RWPE1 (cell line): ENCODE measurements around the gene PEMT.

Experiments used
- CTCF ChIA-PET: fragments of 350-600 bp; sonication (Branson Sonifier 250); formaldehyde crosslinking; extraction: SDS; loops from one replicate; lab custom pipeline; 2021; lab: Yijun Ruan, JAX
- POLR2A ChIA-PET: fragments of 400-600 bp; formaldehyde crosslinking; extraction: SDS; loops from one replicate; lab custom pipeline; 2020; ENCODE audit warnings: antibody characterized with exemption; ENCODE audit not compliant: low non-redundant PET; lab: Yijun Ruan, JAX
- DNase-seq: peaks from one replicate; pipeline ENCODE4 v3.0.0; 2012; ENCODE audit warnings: low spot score
- H3K27ac ChIP-seq: fragments of 450-650 bp; 2 replicates; pipeline ENCODE4 v1.5.1; 2017
- CTCF ChIP-seq: fragments of 450-650 bp; conservative IDR thresholded peaks from 2 replicates; pipeline ENCODE4 v1.5.1; 2017; ENCODE audit warnings: low read depth, mild to moderate bottlenecking

PEMT gene

GRCh38 chr17:17498606-17499301, 92.8 kb downstream of the PEMT start:
- POLR2A ChIA-PET, result no interaction called here
- no peak for TF ChIP-seq CTCF
- CTCF ChIA-PET, result no interaction called here

GRCh38 chr17:17497845-17498520, 93.5 kb downstream of the PEMT start:
- POLR2A ChIA-PET, result no interaction called here
- CTCF ChIA-PET, result interaction anchor here (1.1 to 3.0 kb wide), 5 partner anchors 29 to 146 kb away, joined by 3 to 26 read pairs (median 7); no protein-coding TSS in a partner anchor
- no peak for TF ChIP-seq CTCF
- no peak overlapping the region for H3K27ac ChIP-seq
- no peak for DNase-seq

More at GRCh38 chr17:17498606-17499301, 92.8 kb downstream of the PEMT start:
- no peak for DNase-seq
- no peak overlapping the region for H3K27ac ChIP-seq

- peak; percentile 56 for TF ChIP-seq CTCF
- DNase-seq, result no peak
- ChIA-PET CTCF (interaction anchor here (0.5 to 3.0 kb wide), 16 partner anchors 9 to 182 kb away, joined by 3 to 26 read pairs (median 4); no protein-coding TSS in a partner anchor), POLR2A (interaction anchor here (0.5 to 1.1 kb wide), 2 partner anchors 71 to 284 kb away, joined by 3 to 12 read pairs; no protein-coding TSS in a partner anchor)
- peak overlapping the region; percentile 38 for H3K27ac ChIP-seq
Observed at GRCh38 chr17:17497065-17497844, 94.3 kb downstream of the PEMT start.

GRCh38 chr17:17496189-17497064, 95.1 kb downstream of the PEMT start, which contains the start of gene RASD1:
Gene RASD1 (minus strand): TSS chr17:17496395. CDS start chr17:17496181, 214 bp downstream.
- H3K27ac ChIP-seq, result peak within 1 kb of the TSS; percentile 38
- POLR2A ChIA-PET, result interaction anchor here (0.5 to 1.1 kb wide), 7 partner anchors 25 to 285 kb away, joined by 3 to 12 read pairs (median 5); no protein-coding TSS in a partner anchor
- peak; percentile 97 for TF ChIP-seq CTCF
- peak; percentile 92 for DNase-seq
- CTCF ChIA-PET, result interaction anchor here (0.5 to 3.0 kb wide), 20 partner anchors 10 to 1387 kb away, joined by 3 to 26 read pairs (median 4); no protein-coding TSS in a partner anchor

- CTCF ChIA-PET, result interaction anchor here (0.6 to 3.0 kb wide), 8 partner anchors 73 to 1387 kb away, joined by 3 to 26 read pairs (median 5); no protein-coding TSS in a partner anchor
- TF ChIP-seq CTCF, result no peak
- H3K27ac ChIP-seq, result no peak overlapping the region
- no peak for DNase-seq
- POLR2A ChIA-PET, result no interaction called here
Observed at GRCh38 chr17:17495536-17496188, 95.8 kb downstream of the PEMT start.
